Right renal cortex interstitium (tissue), 3 donors: Measurements from ENCODE around the gene GC. TPM values are rescaled to one million over a fixed set of nuclear protein-coding genes. Genes with fewer than 3 reads are reported as not detected.
"Not testable (repeated sequence)": the region's sequence is repeated elsewhere in the genome, so short reads cannot be mapped to it uniquely, and the experiment has no call there.

Source experiments
- DNase-seq, 3 donors: peaks; one replicate each; pipeline ENCODE4 v3.0.0-alpha.2; 2013; ENCODE audit warnings: low read depth in 3 of 3, low spot score in 2 of 3
- polyA plus RNA-seq, 3 donors: library from polyadenylated mRNA; unstranded; fragments of 120-200 nt; gene quantifications; one replicate each; pipeline ENCODE4 v1.2.1, GENCODE V29; 2013; ENCODE audit not compliant: insufficient read length in 3 of 3

GC gene, protein sequence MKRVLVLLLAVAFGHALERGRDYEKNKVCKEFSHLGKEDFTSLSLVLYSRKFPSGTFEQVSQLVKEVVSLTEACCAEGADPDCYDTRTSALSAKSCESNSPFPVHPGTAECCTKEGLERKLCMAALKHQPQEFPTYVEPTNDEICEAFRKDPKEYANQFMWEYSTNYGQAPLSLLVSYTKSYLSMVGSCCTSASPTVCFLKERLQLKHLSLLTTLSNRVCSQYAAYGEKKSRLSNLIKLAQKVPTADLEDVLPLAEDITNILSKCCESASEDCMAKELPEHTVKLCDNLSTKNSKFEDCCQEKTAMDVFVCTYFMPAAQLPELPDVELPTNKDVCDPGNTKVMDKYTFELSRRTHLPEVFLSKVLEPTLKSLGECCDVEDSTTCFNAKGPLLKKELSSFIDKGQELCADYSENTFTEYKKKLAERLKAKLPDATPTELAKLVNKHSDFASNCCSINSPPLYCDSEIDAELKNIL
- under 1 TPM; 0.33 to 0.62 (median 0.41) TPM for polyA plus RNA-seq

DNA sequence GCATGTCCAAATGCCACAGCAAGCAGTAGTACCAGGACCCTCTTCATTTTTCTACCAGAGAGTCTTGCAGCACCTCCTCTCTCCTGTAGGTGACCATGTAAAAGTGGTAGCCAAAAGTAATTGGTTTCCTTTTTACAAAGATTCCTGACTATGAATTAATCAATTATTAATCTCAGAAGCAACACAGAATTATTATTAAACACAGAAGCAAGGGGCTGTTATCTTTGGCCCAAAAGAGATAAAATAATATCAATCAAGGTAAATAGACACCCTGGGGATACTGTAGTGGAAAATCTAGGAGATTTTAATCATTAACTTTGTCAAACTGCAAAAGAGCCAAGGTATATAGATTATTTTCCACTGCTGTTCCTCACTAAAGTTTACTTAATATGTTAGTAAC, at the start of gene GC:
GC (minus strand) TSS at position 108 of the 400 bp plus-strand sequence; CDS start at position 47, 61 bp downstream.
- DNase-seq: no peak

GRCh38 chr4:71833232-71833900, 49.5 kb upstream of the GC start:
- DNase-seq: peak in 2 of 3 donors; percentile 6 to 21

DNA sequence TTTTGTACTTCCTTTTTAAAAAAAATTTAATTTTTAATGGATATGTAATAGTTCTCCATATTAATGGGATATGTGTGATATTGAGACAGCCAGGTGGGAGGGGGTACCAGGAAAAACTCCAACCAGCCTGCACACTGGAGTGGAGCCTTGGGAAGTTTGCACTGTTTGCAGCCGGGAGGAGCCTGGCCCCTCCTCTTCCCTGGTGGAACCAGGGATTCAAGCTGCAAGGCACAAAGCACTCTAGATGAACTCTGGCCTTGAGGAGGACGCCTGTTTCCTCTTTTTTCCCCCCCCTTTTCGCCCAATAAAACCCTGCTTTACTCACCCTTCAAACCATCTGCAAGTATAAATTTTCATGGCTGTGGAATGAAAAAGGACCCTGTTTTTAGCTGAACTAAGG, 48.2 kb upstream of the GC start:
- no peak for DNase-seq

DNA sequence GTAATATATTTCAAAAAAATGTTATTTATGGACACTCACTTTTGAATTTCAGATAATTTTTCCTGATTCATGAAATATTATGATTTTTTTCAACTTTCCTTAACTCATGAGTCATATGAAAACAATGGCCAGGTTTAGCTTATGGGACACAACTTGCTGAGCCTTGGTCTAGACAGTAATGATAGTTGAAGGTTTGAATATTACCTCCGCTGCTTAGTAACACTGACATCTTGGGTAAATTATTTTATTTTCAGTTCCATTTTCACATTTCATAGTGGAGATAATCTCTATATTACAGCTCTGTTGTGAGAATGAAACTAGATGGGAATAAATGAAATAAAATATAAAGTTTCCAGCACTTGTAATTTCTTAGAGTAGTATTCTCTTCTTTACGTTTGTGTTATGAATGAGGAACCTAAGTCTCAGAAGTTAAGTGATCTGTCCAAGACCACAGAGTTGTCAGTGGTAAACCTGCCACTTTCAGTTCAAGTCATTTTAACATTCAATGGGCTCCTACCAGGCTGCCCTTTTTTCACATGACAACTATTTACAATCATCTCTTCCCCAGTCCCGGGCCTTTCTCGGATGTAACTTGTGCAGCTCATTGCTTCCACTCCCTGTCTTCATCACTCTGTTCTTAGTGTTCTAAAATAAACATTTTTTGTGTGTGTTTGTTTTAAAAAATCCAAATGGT, 46.8 kb upstream of the GC start:
- no peak for DNase-seq

DNA sequence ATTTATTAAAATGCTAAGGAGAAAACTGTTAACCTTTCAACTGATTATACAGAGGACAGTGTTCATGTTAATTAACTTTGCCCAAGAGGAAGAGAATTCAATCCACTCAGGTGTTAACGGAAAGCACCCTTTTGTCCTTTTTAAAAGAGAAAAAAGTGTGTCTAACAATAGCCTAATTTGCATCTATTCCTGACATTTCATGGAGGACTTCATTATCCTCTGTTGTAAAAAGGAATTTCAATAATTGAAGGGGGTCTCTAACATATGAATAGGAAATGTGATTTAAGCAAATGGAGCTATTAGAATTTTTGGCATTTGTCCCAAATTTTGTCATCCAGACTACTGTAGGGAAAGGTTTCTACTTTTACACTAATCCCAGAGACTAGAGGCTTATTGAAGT, 44.6 kb upstream of the GC start:
- DNase-seq: no peak

DNA sequence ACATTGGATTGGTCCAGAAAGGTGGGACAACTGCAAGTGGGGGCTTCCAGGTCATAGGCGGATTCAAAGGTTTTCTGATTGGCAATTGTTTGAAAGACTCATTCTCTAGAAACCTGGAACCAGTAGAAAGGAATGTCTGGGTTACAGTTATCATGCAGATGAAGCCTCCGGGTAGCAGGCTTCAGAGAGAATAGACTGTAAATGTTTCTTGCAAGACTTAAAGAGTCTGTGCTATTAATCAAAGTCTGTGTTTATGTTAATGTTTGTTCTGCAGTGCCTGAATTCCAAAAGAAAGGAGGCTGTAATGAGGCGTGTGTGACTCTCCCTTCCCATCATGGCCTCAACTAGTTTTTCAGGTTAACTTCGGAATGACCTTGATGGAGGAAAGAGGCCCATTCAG, 43.9 kb upstream of the GC start:
- no peak for DNase-seq

- DNase-seq: no peak
These were observed 32.9 kb upstream of the GC start for GRCh38 chr4:71816676-71817303.

GRCh38 chr4:71814433-71814832, 30.6 kb upstream of the GC start:
- DNase-seq: no peak

- DNase-seq: not testable (repeated sequence)
These were observed 25.9 kb upstream of the GC start for GRCh38 chr4:71809805-71810204.

- DNase-seq: no peak
These were observed 23.6 kb upstream of the GC start for GRCh38 chr4:71807469-71807868.

GRCh38 chr4:71805230-71805629, 21.4 kb upstream of the GC start:
- not testable (repeated sequence) for DNase-seq

DNA sequence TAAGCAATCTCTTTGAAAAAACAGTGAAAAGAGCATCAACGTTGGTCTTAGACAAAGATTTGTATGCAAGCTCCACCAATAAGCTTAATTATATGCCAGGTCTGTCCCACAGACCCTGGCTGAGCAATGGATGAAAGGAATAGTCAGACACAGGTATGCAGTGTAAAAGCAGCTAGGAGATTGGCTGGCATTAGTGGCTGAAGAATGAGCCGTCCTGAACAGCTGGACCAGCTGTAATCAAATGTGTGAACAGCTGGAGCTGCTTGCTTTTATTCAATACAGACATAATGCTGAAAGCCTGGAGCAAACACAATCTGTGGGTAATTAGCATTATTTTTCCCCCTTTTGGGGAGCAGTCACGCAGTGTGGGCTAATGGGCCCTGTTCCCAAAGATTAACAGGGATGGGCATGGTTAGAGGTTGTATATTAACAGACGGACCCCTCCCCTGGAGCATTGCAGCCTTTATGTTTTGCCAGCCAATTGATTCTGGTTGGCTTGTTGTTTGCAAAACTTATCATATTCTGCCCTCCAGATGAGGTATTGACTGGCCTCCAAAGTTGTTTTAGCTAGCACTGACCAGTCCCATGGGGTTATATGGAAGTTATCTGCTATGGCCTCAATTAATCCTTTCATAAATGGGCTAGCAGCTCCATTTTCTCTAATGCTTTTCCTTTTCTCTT, 20.3 kb upstream of the GC start:
- not testable (repeated sequence) for DNase-seq

DNA sequence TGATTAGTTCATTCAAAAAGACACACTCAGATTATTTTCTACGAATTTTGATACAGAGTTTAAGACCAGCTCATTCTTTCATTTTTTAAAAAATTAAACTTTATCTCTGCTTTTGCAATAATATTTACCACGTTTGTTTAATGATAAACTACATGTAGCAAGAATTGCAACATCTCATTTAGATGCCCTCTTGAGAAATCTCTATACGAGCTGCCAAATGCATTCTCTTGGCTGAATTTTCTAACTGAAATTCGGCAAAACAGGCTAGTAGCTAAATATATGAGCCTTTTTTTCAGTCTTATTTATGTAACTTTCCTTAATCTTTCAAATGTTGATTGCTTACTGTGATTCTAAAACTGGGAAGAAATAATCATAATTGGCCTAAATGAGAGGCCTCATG, 2.1 kb upstream of the GC start:
- no peak for DNase-seq

DNA sequence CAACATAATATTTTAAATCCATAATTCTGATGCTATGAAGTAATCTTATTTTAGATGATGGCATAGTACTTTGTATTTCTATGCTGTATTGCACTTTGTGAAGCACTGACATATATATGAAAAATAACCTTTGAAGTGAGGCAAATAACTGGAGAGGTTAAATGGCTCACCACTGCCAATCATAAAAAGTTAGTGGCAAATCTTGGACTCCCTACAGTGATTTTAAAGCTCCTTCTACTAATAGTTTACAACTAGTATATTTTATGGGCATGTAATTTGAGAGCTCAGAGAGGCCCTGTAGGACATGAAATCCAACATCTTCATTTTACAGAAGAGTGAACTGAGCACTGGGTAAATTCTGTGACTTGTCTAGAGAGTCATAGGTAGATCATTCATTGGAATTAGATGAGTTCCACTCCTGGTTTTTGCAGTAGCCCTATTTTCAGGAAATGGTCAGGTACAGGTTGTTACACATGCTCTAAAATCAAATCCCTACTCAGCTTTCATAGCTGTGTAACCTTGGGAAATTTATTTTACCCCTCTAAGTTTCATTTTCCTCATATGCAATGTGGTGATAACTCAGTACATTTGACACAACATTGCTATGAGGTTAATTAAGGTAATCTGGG, 804 bp upstream of the GC start:
- no peak for DNase-seq

- no peak for DNase-seq
These were observed 6.0 kb downstream of the GC start for GRCh38 chr4:71777891-71778290.

- no peak for DNase-seq
These were observed 8.4 kb downstream of the GC start for GRCh38 chr4:71775449-71775848.

- no peak for DNase-seq
These were observed 9.7 kb downstream of the GC start for GRCh38 chr4:71774136-71774535.

- no peak for DNase-seq
These were observed 10.9 kb downstream of the GC start for GRCh38 chr4:71773004-71773403.

- no peak for DNase-seq
These were observed 11.3 kb downstream of the GC start for GRCh38 chr4:71772592-71772991.

- DNase-seq: no peak
These were observed 12.3 kb downstream of the GC start for GRCh38 chr4:71771613-71772012.
